Measurements from ENCODE around the gene CALCA. TPM values are rescaled to one million over a fixed set of nuclear protein-coding genes. Genes with fewer than 3 reads are reported as not detected.

The CALCA gene
- total and polyA plus RNA-seq, 2 experiments from 2014 or later, result 1.9 to 2.5 TPM

DNA sequence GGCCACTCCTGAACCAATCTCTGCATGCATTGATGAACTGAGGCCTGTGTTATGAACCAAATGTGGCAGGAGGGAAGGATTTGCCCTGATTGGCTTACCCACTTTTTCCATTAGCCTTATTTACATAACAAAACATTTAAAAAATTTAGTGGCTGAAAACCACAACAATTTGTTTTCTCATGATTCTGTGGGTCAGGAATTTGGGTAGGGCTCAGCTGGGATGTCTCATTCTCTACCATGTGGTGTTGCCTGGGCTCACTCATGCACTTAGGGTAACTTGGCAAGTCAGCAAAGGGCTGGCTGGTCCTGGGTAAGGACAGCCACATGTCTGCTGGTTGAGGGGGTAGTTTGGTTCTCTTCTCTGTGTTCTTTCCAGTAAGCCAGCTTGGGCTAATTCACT lies 45.0 kb downstream of the CALCA start:
- no peak for DNase-seq (ENCODE audit: low spot score)
- no peaks in the 10 kb centered on the region for H3F3A ChIP-seq (replicated peaks; ENCODE audit: low read depth)
- Mint-ChIP-seq H3K9me3 (peaks cover 6% of the 10 kb centered on the region; the same call in 2 of the 3 replicates), H3K36me3 (ENCODE audit: low read depth) (no peaks in the 10 kb centered on the region), H3K4me1 (no peaks in the 10 kb centered on the region), H3K27ac (no peak overlapping the region), H3K27me3 (ENCODE audit: insufficient read depth, low read depth, poor library complexity) (no peaks in the 10 kb centered on the region), H3K4me3 (no peak overlapping the region)
- no peaks in the 10 kb centered on the region for H3K79me2 ChIP-seq (replicated peaks; ENCODE audit: insufficient read depth)
- TF ChIP-seq, protein P1, sequence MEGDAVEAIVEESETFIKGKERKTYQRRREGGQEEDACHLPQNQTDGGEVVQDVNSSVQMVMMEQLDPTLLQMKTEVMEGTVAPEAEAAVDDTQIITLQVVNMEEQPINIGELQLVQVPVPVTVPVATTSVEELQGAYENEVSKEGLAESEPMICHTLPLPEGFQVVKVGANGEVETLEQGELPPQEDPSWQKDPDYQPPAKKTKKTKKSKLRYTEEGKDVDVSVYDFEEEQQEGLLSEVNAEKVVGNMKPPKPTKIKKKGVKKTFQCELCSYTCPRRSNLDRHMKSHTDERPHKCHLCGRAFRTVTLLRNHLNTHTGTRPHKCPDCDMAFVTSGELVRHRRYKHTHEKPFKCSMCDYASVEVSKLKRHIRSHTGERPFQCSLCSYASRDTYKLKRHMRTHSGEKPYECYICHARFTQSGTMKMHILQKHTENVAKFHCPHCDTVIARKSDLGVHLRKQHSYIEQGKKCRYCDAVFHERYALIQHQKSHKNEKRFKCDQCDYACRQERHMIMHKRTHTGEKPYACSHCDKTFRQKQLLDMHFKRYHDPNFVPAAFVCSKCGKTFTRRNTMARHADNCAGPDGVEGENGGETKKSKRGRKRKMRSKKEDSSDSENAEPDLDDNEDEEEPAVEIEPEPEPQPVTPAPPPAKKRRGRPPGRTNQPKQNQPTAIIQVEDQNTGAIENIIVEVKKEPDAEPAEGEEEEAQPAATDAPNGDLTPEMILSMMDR (conservative IDR thresholded peaks at IDR 0.05; ENCODE audit: low read depth in 2 of 2), result no peak
- no peak for TF ChIP-seq ETS1 (IDR thresholded peaks at IDR 0.05)
- TF ChIP-seq POLR2AphosphoS5 (IDR thresholded peaks at IDR 0.05; ENCODE audit: low read depth), result no peak
- no peak for TF ChIP-seq ZNF331 (CRISPR knock-in tag; IDR thresholded peaks at IDR 0.05; ENCODE audit: low read depth)
- TF ChIP-seq ZNF114 (CRISPR knock-in tag; IDR thresholded peaks at IDR 0.05), result no peak
- no peak for TF ChIP-seq EZH2phosphoT487 (IDR thresholded peaks at IDR 0.05; ENCODE audit: unreplicated experiment)
- no peak overlapping the region for H3K4me3 ChIP-seq
- ATAC-seq, result no peak
- no peaks in the 10 kb centered on the region; the same call in 1 of the 2 replicates for H3K9me2 ChIP-seq (ENCODE audit: insufficient read depth)
- H3K4me1 ChIP-seq (ENCODE audit: insufficient read depth), result no peaks in the 10 kb centered on the region
- no peak overlapping the region for H2AFZ ChIP-seq
- no peak overlapping the region for H3K27ac ChIP-seq (ENCODE audit: low read depth)
- no peaks in the 10 kb centered on the region for H4K20me1 ChIP-seq (replicated peaks; ENCODE audit: insufficient read depth)
- H3K27me3 ChIP-seq (ENCODE audit: insufficient read depth), result no peaks in the 10 kb centered on the region
- no peak overlapping the region for H3K4me2 ChIP-seq
- no peaks in the 10 kb centered on the region for H3K36me3 ChIP-seq (ENCODE audit: insufficient read depth)

DNA sequence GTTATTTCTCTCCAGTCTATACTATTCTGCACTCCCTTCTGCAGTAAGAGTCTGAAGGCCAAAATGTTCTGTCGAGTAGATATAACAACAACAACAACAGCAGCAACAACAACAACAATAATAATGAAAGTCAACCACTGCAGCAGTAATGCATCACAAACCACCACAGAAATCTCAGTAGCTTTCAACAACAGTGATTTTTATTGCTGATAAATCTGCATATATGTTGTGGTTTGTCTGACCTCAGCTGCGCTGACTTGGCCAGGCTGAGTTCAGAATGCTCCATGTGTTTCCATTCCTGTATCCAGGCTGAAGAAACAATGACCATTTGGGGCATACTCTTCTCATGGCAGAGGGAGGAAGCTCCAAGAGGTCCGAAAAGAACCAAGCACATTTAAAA lies 47.8 kb downstream of the CALCA start:
- H3K4me3 Mint-ChIP-seq, result no peak overlapping the region
- no peak overlapping the region for H2AFZ ChIP-seq
- no peaks in the 10 kb centered on the region for H4K20me1 ChIP-seq (replicated peaks; ENCODE audit: insufficient read depth)
- no peaks in the 10 kb centered on the region for H3K27me3 Mint-ChIP-seq (ENCODE audit: insufficient read depth, low read depth, poor library complexity)
- H3K4me3 ChIP-seq, result no peak overlapping the region
- no peak overlapping the region for H3K4me2 ChIP-seq
- no peak overlapping the region for H3K27ac Mint-ChIP-seq
- ATAC-seq (no peak), DNase-seq (ENCODE audit: low spot score) (no peak)
- H3K9me3 Mint-ChIP-seq, result peaks cover 6% of the 10 kb centered on the region; the same call in 2 of the 3 replicates
- TF ChIP-seq EZH2phosphoT487 (IDR thresholded peaks at IDR 0.05; ENCODE audit: unreplicated experiment), result no peak
- no peaks in the 10 kb centered on the region for H3K36me3 Mint-ChIP-seq (ENCODE audit: low read depth)
- H3K79me2 ChIP-seq (replicated peaks; ENCODE audit: insufficient read depth), result no peaks in the 10 kb centered on the region
- no peaks in the 10 kb centered on the region for H3K4me1 Mint-ChIP-seq
- no peaks in the 10 kb centered on the region for H3F3A ChIP-seq (replicated peaks; ENCODE audit: low read depth)
- no peaks in the 10 kb centered on the region for H3K27me3 ChIP-seq (ENCODE audit: insufficient read depth)
- H3K9me2 ChIP-seq (ENCODE audit: insufficient read depth), result no peaks in the 10 kb centered on the region; the same call in 1 of the 2 replicates
- no peak overlapping the region for H3K27ac ChIP-seq (ENCODE audit: low read depth)
- no peaks in the 10 kb centered on the region for H3K36me3 ChIP-seq (ENCODE audit: insufficient read depth)
- no peaks in the 10 kb centered on the region for H3K4me1 ChIP-seq (ENCODE audit: insufficient read depth)

Other genes starting within 250 kb of the CALCA start
- 15.7 and 16.4 TPM in 2 replicates for gene CYP2R1, start 80.1 kb downstream of the CALCA start, total RNA-seq (2014; rRNA removed; shearing (Covaris generic))
- gene CYP2R1, start 80.1 kb downstream of the CALCA start, polyA plus RNA-seq (2016; fragmentation: Nextera tagmentation; extraction: Ambion mirVana), result 11.1 and 11.8 TPM in 2 replicates
- gene CALCB, start 101.2 kb upstream of the CALCA start, total RNA-seq (2014; rRNA removed; shearing (Covaris generic)), result 7.4 and 7.9 TPM in 2 replicates
- gene CALCB, start 101.2 kb upstream of the CALCA start, polyA plus RNA-seq (2016; fragmentation: Nextera tagmentation; extraction: Ambion mirVana), result 9.2 and 9.5 TPM in 2 replicates
- 0.19 and 1.5 TPM in 2 replicates for gene INSC, start 142.6 kb upstream of the CALCA start, total RNA-seq (2014; rRNA removed; shearing (Covaris generic))
- 0.97 and 1.1 TPM in 2 replicates for gene INSC, start 142.6 kb upstream of the CALCA start, polyA plus RNA-seq (2016; fragmentation: Nextera tagmentation; extraction: Ambion mirVana)